GM18870 (cell line): ENCODE data around the gene NDUFAF8.

ENCODE experiments used
- ATAC-seq: cut with Tn5 transposase; IDR thresholded peaks from one replicate; pipeline ENCODE4 v1.9.1; 2021; ENCODE audit warnings: moderate library complexity; ENCODE audit not compliant: unreplicated experiment

Gene NDUFAF8

GRCh38 chr17:81200695-81201580, 38.2 kb upstream of the NDUFAF8 start:
- no peak for ATAC-seq

GRCh38 chr17:81202318-81202717, 36.8 kb upstream of the NDUFAF8 start:
- ATAC-seq, result no peak

- no peak for ATAC-seq
Measured at GRCh38 chr17:81203136-81203535, 36.0 kb upstream of the NDUFAF8 start.

DNA sequence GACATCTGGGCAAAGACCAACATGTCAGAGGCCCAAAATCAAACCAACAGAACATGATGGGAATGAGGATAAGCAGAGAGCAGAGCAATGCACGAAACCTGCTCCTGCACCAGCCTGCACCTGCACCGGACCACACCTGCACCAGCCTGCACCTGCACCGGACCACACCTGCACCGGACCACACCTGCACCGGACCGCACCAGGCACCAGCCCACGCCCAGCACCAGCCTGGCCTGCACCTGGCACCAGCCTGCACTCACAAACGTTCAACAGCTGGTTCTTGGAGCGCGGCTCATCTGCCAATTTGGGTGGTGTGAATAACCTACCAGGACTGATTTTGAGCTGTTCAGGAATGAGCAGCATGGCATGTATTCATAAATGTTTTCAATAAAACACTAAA, 34.5 kb upstream of the NDUFAF8 start:
- ATAC-seq, result no peak

- no peak for ATAC-seq
Measured at GRCh38 chr17:81206166-81206565, 33.0 kb upstream of the NDUFAF8 start.

DNA sequence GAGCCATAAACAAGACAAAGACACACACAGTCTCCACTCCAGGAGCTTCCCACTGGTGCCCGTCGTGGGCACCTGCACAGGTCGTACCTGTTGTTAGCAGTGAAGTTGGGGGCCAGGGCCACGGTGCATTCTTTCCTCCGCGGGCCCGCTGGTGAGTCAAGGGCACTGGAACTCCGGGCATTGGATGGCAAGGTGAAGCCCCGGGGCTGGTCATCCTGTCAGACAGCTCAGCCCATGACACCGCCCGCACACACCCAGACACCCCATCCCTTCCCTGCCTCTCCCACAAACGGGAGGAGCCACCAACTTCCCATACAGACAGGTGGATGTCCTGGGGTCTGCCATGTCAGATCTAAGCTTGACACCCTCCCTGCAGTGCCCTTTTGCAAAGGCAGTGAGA, 32.5 kb upstream of the NDUFAF8 start:
- ATAC-seq, result no peak

DNA sequence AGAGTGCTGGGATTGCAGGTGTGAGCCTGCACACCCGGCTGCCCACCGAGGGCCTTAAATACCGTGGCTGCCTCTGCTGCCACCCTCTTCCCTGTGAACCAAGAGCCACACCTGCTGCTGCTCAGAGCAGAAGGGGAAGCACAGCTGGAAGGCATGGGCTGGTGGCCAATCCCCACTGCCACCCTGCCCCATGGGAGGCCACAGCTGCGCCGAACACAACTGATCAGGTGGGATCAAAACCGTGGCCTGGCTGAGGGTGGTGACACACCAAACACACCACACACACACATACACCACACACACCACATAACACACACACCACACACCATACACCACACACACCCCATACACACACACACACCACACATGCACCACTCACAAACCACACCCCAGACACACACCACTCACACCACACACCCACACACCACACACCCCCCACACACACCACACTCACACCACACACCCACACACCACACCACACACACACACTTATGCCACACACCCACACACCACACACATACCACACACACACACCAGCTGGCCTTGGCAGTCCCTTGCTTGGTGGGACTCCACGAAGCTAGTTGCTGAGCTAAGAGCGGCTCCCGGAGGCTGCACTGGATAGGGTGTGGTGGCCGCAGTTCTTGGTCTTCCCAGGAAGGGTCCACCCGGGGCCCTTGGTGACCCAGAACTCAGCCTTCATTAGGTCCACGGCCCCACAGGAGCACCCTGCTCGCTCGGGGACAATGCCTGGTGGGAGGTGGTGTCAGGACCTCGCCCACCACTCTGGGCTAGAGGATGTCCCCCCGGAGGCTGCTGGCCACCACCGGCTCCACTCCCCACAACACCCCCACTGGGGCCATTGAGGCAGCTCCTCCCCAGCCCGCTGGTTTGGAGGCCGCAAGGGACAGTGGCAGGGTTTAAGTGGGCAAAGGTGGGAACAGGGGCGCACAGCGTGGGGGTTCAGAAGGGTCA, 31.2 kb upstream of the NDUFAF8 start:
- ATAC-seq, result no peak

GRCh38 chr17:81208651-81209050, 30.5 kb upstream of the NDUFAF8 start:
- ATAC-seq, result no peak

GRCh38 chr17:81209141-81209540, 30.0 kb upstream of the NDUFAF8 start:
- no peak for ATAC-seq

DNA sequence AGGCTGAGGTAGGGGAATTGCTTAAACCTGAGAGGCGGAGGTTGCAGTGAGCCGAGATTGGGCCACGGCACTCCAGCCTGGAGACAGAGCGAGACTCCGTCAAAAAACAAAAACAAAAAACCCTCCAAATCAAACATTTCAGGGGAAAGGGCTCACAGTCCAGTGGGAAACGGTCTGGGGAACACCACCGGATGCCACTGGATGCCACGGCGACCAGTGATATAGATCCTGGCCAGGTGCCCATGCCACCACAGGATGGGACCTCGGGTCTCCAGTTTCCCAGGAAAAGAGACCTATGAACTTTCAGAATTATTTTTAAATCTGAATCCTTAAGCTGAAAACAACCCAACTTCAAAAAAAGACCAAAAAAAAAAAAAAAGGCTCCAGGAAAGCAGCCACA, 28.7 kb upstream of the NDUFAF8 start:
- ATAC-seq, result no peak

DNA sequence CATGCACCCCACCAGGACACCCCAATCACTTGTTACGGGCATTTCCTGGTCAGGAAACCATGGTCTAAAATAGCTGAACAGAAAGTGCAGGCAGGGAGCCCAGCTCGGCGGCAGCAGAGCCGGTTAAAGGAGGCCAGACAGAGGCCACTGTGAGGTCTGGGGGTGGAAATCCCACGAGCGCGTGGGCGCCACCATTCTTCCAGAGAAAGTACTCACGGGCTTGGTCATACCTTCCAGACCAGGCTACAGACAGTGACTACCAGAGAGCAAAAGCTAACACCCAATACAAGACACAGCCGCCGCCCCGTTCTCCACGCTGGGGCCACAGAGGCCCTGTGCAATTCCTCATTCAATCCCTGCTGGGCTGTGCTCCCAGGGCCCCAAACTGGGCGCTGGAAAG, 28.2 kb upstream of the NDUFAF8 start:
- ATAC-seq, result no peak

DNA sequence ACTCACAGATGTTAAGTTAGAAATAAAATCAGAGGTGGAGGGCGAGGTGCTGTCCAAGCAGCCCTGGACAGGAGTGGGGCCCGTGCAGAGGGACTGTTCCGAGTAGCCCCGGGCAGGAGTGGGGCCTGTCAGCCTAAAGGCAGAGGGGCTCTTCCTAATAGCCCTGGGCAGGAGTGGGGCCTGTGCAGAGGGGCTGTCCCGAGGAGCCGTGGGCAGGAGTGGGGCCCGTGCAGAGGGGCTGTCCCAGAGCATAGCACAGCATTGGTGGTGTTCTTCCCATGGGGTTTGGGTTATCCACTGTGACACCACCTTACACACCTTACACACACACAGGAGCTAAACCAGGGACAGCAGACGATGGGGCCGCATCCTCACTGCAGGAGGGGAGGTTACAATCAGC, 26.8 kb upstream of the NDUFAF8 start:
- ATAC-seq, result no peak

DNA sequence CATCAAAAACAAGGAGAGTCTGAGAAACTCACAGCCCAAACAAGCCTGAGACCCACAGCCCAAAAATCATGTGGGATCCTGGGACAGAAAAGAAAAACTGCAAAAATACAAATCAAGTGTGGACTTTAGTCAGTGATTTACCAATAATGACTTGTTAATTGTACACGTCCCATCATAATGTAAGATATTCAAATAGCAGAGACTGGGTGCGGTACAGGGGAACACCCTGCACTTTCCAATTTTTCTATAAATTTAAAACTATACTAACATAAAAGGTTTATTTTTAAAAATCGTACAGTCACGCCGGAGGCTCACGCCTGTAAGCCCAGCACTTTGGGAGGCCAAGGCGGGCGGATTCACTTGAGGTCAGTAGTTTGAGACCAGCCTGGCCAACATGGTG, 25.1 kb upstream of the NDUFAF8 start:
- ATAC-seq, result no peak

DNA sequence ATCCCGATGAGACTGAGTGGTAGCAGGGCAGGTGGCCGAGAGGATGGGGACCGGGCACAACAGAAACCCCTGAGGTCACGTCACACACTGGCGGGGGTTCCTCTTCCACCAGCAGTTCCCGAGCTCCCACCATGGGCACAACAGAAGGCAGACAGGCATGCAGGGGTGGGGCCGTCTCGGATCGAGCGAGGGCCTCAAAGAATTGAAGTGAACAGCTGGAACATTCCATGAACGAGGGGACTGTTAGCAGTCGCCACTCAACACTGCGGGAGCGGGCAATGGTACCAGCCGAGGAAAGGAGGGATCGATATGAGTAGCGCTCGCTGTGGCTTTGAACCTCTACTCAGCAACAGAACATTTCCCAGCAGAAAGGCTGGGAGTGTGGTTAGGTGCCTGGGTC, 21.6 kb upstream of the NDUFAF8 start:
- ATAC-seq, result no peak

GRCh38 chr17:81218459-81218858, 20.7 kb upstream of the NDUFAF8 start:
- ATAC-seq, result no peak

DNA sequence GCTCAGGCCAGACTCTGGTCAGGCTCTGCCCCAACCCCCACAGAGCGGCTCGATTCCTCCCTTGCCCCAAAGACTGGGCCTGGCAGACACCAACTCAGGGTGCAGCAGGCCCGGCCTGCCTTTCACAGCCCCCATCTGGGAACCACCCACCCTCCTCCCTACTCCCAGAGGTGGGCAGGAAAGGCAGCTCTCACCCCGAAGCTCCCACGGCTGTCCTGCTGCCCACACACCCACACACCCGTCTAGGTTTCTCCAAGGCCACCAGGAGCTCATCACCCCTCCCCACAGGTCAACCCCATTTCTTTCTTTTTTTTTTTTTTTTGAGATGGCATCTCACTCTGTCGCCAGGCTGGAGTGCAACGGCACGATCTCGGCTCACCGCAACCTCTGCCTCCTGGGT, 20.1 kb upstream of the NDUFAF8 start:
- ATAC-seq, result no peak

GRCh38 chr17:81219476-81220180, 19.5 kb upstream of the NDUFAF8 start:
- no peak for ATAC-seq

DNA sequence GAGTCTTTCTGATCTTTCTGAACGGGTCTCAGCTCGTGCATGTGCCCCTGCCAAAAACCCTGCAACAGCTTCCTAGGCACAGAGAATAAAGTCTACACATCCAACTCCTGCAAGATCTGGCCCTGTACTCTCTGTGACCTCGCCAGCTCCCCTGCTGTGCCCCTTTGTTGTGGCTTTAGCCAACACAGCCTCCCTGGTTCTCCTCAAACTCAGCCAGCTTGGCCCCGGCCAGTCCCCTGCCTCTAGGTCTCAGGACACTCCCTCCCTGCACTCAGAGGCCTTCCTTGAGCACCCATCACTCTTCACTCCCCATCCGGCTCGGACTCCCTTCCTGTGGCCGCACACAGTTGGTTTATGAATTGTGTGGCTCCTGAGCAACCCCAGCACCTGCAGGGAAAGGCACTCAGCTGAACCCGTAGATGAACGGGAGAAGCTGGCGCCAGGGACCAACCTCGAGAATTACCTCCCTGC, 17.7 kb upstream of the NDUFAF8 start:
- ATAC-seq, result no peak

- ATAC-seq, result no peak
Measured at GRCh38 chr17:81221842-81222619, 17.1 kb upstream of the NDUFAF8 start.

GRCh38 chr17:81222620-81222905, 16.6 kb upstream of the NDUFAF8 start:
- peak; percentile 7 for ATAC-seq
